Stimulated activated CD4-positive, alpha-beta T cell treated with anti-CD3 and anti-CD28 coated beads, Interleukin-1b, Interleukin-23, amount 100 ng/mL, for 1 hour (primary cell): ENCODE data around the gene ARHGAP15.

Source experiments
- DNase-seq, 2 donors: peaks; one replicate each; pipeline ENCODE4 v3.0.0-alpha.2; 2020; ENCODE audit warnings: low read depth in 2 of 2

Gene ARHGAP15

DNA sequence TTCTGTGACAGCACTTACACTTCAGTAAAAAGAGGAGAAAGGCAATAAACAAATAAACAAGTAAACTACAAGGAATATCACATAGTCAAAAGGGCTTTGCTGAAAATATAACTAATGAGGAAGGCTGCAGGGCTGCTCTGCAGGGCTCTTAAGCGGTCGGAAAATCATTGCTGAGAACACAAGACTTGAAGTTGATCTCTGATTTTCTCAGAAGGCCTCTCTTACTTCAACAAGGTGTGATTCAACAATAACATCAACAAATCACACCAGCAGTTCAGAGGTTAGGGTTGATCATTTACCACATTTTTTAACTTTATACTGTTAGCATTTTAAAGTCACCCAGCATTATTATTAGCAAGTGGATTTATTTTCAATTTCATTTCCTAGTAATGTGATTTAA, 215.6 kb downstream of the ARHGAP15 start:
- DNase-seq = no peak

DNA sequence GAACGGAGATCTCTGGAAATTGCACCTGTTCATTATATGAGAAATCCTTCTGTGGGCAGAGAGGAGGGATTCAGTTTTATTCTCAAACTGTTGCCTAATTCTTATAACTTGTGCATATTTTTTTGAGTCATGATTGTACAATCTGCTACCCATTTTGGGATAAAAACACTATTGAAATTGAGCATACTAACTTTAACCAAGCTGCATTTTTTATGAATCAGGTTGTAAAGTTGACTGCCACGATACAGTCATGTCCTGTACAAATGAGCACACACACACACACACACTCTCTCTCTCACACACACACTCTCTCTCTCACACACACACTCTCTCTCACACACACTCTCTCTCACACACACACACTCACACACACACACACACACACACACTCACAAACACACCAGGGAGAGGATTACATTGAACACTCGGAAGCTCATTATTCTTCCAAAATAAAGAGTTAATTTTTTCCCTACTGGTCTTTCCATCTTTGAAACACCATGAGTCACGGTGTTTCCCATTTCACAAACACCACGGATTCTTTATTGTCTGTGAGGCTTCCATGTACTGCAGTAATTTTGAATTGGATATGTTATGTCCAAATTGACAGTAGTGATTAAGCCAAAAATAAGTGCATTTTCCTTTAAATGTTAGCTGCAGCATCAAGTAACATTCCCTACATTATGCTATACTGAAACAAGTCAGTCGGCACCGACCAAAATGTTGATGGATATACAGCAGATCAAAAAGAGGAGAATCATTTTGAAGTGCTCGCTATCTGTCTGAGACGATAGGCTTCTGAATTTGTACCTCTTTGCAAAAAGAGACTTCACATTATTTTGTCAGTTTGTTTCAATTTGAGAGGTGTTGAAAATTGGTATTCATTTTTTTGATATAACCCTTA, 216.9 kb downstream of the ARHGAP15 start:
- no peak for DNase-seq

DNA sequence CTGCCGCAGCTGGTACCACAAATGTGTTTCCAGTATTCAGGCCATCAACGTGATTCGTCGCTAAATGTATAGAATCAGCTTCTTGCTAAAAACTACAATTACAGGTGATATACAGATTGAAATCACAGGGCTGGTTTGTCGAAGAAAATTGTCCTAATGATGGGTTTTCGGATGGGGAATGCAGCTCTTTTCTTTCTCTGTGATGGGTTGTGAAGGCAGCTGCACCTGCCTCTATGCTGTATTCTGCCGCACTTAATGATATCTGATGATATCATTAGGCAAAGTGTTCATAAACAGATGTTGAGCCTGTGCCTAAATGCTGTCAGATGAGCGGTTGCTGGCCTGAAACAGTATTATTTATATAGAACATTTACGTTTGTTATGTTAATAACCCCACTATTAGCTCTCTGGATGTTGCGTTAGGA, 218.1 kb downstream of the ARHGAP15 start:
- DNase-seq = no peak

DNA sequence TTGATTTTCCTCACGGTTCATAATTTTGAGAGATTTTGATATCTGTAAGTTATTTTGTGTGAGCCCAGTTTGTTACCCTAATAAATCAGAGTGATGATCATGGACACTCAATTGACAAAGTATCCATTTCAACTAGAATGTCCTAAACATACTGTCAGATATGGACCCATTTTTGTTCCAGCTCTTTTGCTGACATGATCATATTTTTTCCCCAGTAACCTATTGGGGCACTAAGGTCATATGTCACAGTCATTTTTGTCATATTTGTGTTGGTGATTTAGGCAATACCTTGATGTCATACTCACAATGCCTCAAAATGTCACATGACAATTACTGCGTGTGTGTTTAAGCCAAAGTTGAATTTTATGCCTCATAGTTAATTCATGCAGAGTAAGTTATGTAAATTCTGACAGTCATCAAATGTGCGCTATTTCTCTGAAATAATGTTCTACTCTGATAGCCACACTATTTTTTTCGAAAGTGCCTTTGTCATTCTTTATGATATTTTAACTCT, 218.7 kb downstream of the ARHGAP15 start:
- no peak for DNase-seq

DNA sequence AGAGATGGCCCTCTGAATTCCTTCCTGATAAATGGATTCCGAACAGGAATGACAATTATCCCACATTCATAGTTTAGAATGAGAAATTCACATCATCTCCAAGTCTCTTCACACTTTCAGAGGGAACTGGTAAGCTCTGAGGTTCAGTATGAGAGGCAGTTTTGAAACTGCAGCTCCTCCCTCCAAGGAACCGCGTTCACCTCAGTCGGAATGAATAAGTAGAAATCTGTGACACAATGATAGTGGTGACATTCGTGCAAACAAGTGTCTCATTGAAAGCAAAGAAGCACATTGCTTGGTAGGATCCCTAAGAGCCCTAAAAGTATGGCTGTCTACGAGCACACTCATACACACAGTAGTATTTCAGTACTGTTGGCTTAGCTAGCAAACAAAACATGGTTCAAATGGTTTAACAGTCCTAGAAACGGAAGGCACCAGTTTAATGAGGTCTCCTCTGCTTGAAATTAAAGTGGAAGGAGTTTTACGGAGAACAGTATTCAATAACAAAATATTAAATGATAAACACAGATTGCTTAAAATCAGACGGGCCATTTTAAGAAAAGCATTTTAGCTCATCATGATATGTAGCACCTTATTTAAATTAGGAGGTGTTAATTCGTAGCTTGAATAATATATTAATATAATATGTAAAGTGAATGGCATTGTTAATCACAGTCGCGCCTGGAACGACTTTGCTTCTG, 225.0 kb downstream of the ARHGAP15 start:
- DNase-seq = no peak

DNA sequence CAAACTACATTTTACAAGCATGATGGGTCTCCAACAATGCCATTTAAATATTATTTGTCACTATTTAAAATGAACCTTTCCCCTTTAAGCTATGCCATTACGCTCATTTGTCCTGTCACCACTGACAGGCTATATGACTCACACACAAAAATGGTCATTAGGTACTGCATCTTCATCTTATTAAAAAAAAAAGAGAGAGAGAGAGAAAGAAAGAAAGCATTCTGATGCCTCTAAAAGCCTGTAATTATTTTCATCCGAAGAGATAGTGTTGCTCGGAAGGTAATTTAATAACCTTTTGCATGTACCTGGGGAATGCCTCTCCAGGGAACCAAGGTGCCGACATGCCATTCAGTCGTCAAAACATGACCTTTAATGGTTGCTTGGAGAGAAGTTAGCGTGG, 226.7 kb downstream of the ARHGAP15 start:
- DNase-seq = no peak

DNA sequence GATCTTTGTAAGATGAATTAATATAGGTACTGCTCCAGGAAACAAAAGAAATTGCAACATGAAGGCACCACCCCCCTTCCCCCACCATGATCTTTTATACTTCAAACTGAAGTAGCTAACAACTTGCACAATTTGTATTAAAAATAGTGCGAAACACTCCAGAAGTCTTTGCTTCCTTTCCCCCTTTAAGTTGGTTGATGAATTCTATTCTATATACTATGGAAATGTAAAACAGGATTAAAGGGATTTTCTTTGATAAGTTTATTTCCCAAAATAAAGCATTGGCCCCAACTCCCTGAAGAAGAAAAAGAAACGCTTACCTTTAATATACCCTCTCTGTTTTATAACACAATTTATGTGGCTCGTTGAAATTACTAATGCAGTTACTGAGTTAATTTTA, 227.1 kb downstream of the ARHGAP15 start:
- no peak for DNase-seq

DNA sequence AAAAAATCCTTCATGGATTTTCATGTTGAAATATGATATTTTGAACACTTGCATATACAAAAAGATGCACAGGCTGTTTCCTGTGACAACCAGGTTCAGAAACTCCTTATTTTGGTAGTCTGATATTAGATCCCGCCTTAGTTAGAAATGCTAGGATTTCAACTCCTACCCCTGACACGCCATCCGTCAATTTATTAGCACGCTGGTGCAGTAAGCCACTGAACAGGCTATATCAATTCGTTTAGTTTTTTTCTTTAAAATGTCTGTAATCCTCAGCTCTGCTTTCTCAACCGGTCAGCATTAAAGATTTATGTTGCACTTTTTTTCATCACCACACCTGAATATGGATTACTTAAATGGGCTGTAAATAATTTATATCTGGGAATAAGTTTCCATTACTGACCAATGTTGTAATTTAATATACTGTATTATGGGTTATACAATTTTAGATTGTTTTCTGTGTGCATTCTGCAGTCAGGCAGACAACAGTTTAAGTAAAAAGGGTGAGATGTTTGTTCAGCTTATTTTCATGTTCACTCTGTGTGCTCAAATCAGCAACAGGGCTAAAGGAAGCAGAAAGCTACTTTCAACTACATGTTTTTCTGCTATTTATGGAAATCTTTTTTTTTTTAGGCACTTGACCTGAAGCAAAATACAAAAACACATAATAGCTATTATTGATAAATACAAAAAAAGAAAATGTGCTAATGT, 227.7 kb downstream of the ARHGAP15 start:
- no peak for DNase-seq

DNA sequence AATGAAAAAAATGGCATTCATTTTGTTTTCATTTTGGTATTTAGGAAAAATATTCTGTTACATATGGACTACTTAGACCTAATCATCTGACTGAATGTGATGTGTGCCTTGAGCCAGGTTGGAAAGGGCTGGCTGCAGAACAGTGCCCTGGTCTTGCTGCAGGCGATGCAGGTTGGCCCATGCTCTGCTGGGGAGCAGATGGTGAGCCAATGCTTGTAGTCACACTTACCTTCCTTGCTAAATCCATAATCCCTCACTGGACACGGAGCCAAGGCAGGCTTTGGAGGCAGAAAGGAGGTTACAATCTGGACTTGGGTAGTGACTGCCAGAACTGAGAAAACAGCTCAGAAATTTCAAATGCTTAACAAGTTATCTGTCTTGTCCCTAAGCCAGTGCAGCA, 228.7 kb downstream of the ARHGAP15 start:
- no peak for DNase-seq

DNA sequence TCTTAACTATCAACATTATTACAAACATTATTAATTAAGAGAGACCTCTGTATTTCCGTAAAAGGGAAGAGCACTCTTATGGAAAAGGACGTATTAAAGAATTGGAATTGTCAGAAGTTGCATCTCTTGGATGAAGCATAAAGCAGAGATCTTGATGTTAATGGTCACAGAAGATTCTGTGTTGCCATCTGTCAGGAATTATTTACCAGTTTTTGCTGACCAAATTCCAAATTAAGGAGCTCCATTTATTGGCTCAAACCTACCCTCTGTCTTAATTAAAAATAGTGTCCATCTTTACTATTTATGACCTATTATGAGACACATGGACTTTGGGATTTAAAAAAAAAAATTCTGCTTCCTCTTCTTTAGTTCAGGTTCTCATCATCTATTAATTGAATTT, 232.1 kb downstream of the ARHGAP15 start:
- no peak for DNase-seq

DNA sequence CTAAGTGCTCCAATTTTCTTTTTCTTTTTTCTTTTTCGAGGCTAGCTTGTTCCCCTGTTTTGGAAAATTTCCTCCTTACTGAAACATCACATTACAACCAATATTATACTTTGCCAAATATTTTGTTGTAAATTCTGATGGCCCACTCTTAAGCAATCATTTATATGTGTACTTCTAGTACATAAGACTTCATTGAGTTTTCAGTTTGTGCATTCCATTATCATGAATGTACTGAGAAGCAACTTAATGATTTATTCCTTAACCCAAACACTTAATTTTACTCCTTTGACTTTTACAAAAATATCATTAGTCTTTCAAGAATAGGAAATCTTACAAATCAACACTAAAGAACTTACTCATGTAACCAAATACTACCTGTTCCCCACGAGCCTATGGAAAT, 242.4 kb downstream of the ARHGAP15 start:
- no peak for DNase-seq

DNA sequence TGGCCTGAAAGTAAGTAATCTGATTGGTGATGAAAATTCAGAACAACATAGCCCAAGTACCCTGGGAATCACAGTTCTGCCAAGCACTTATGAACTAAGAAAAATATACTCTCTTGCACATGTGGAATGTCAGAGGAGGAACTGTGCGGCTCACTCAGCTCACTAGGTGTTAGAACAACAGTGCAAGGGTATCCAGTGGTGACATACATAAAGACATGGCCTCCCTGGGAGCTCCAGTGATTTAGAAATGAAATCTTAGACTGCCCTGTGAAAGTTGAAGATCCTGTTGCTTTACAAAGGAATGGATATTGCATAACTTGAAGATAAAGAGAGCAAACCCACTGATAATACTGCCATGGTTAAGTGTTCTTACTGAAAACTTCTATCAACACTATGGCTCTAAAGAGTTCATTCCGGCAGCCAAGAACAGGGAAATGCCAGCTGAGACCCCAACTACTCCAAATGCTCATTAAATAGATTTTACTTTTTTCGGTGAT, 246.2 kb downstream of the ARHGAP15 start:
- DNase-seq = no peak

DNA sequence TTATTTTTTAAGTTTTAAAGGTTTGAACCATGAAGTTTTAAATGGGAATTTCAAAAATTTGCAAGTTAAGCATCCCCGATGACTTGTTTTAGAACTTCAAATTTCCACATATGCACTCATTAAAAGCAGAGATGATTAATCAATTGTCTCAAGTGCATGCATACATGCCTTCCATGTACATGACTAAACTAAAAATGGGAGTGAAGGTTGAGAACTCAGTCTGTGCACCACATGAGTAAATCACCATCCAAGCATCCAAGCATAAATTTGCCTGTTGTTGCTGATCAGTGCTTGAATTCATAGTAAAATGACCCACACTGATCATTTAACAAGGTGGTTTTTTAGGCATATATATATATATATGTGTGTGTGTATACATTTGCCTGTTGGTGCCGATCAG, 249.8 kb downstream of the ARHGAP15 start:
- no peak for DNase-seq

DNA sequence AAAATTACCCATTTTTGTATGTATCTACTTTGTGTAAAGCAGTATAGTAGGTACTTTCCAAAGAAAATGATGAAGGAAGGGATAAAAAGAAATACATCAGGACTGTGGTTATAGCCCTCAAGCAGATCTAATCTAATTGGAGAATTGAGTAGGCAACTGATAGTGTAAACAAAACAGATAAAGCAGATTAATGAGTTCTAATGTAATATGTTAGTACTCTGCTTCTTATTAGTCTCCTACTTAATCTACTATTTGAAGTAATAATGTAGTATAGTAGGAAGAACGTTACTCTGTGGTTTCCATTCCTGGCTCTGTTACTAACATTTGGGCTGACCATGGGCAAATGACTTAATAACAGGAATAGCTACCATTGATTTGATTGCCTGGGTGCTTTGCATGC, 250.7 kb downstream of the ARHGAP15 start:
- DNase-seq = no peak

DNA sequence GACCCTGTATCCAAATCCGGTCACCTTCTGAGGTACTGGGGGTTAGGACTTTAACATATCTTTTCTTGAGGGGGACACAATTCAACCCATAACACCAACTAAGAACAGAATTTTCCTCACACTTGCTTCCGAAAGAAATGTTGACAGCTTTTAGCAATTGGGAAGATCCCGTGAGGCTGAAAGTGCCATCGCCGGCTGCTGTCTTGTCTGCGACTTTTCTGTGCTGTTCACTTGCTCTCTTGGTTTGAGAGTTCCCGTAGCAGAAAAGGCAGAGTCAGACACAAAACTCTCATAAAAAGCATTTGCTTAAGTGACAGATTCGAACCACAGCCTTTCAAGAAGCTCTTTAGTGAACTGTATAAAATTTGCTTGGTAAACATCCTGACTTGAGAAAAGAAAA, 253.4 kb downstream of the ARHGAP15 start:
- DNase-seq = no peak

DNA sequence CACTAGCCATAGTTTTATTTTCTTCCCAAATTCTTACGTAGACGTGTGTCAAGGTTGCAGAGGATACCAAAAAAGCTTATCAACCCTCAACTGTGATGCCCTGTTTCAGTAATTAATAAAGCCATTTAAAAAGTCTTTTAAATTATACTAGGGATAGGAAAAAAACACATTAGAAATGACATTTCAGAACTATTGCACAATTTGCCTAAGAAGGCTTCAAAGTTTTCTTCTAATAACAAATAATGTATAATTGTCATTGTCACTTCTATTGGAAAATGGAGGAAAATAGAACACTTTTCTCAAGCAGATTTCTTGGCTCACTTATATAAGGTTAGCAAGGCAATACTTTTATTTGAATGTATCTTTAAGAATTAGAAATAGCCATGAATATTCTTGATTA, 253.8 kb downstream of the ARHGAP15 start:
- DNase-seq = no peak

DNA sequence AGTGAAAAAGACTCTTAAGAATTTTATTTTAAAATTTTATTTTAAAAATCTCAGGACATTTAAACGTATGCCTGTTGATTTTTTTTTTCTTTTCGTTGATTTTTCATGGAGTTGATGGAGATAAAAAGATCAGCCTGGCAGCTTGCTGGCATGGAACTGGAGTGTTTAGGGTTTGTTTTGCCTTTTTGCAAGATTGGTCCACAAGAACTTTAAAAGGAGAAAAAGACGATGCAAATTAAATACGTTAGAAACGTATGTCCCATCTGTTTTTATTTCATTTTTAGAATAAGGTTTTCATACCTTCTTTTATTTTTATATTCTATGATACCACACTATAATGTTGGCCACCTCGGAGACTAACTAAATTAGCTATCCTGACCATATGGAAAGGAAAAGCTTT, 254.9 kb downstream of the ARHGAP15 start:
- DNase-seq = no peak

DNA sequence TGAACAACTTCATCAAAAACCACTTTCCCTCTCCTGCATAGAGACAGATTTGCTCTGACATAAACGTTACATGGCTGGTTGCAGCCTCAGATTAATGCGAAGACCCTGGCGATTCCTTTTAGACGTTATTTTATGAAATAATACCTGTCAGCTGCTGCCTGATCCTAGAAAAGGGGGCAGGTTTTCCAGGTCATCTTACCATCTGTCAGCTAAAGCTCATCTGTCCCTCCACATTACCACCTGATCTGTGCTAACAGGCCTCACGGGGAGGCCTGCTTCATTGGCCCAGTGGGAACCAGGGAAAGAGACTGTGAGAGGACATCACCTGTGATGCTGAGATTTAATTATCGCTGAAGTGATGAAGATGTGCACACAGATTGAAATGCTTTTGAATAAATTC, 261.0 kb downstream of the ARHGAP15 start:
- no peak for DNase-seq

DNA sequence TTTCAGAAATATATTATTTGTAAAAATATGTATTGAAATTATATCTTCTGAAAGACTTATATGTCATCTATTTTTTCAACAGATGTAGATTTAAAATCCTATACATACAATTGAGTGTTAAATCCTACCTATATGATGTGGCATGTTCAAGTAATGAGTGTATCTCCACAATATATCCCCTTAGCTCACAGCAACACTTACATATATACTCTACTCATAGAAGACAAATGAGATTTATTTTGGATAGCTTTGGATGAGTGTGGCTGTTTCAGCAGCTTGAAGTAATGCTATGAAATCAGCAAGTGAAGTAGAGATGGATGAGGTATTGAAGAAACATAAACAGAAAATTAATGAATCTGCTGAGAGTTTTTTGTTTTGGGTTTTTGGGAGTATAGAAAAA, 263.1 kb downstream of the ARHGAP15 start:
- no peak for DNase-seq

DNA sequence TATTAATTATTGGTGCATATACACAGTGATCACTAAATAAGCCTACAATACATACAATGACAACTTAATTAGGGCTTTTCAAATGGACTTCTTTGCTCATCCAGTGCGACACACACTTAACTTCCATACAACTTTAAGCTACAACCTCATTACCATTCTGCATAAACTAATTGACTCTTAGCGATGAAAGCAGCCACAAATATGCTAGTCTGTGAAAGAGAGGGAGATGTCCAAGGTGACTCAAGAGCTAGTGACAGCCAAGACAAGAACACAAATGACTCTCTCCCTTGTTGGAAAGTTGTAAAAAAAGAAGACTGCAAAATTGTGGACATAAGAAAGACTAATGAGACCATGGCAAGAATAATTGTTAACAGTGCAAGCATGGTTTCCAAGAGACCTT, 264.8 kb downstream of the ARHGAP15 start:
- no peak for DNase-seq

DNA sequence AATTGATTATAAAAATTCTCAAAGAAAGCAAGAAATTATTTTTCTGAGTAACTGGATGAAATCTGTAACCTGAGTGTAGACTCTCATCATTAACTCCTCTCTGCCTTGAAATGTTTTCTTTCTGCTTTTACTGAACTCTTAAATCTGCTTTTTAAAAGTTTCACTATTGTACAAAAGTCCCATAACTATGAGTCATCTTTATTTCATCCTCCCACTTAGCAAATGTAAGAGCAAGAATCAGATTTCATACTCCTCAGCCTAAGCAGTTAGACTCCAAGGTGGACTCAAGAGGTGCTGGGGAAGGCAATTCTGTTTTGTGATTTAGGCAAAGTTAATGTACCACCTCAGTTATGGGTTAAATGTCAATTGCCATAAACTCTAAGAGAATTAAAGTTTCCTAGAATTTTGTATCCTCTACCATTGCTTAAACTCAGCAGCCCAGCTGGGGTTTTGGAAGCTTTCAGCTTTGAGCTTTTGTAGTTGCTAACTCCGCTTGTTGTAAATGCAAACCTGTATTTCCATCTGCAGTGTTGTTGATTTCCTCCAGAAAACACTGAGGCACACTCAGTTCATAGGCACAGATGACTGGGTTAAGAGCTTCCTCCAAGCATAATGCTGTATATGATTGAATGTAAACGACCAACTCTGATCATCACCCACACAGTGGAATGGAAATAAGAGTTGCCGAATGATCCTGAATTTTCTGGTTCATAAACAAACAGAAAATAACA, 268.8 kb downstream of the ARHGAP15 start:
- DNase-seq = no peak

DNA sequence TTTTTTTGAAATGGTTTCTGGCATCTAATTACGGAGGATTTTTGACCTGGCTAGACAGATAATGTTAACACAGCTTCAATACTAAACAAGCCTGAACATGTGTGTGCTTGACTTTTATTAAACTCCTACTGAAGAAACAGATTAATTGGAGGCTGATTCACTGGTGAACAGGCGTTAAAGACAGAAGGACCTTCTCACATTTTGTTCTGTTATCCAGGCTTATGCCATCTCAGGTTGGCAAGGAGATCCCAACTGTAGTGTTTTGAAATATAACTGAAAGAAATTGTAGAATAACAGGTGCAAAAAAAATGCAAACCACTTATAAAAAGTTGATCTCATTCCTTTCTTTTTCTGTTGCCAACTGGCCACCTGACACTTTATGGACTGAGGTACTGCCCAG, 269.6 kb downstream of the ARHGAP15 start:
- no peak for DNase-seq
